HG03457 (cell line): Measurements from ENCODE around the gene C1orf226.
"Not testable (repeated sequence)": the region's sequence is repeated elsewhere in the genome, so short reads cannot be mapped to it uniquely, and the experiment has no call there.

Experiments used
- ATAC-seq: cut with Tn5 transposase; IDR thresholded peaks from one replicate; pipeline ENCODE4 v1.9.1; 2021; ENCODE audit warnings: moderate number of reproducible peaks; ENCODE audit not compliant: unreplicated experiment

Gene C1orf226

GRCh38 chr1:162381383-162381782 is at the start of gene C1orf226:
Gene C1orf226, plus strand, starts transcription at chr1:162381728. Its CDS starts 174 bp downstream, at chr1:162381902.
- no peak for ATAC-seq

- ATAC-seq, result no peak
These were observed 47.5 kb upstream of the C1orf226 start for GRCh38 chr1:162333991-162334390.

GRCh38 chr1:162335126-162335525 is 46.4 kb upstream of the C1orf226 start:
- no peak for ATAC-seq

GRCh38 chr1:162336621-162337285 is 44.8 kb upstream of the C1orf226 start:
- no peak for ATAC-seq

- no peak for ATAC-seq
These were observed 39.0 kb upstream of the C1orf226 start for GRCh38 chr1:162342452-162342983.

- ATAC-seq, result no peak
These were observed 38.1 kb upstream of the C1orf226 start for GRCh38 chr1:162343470-162343869.

- no peak for ATAC-seq
These were observed 34.2 kb upstream of the C1orf226 start for GRCh38 chr1:162347281-162347680.

GRCh38 chr1:162349635-162350330 is 31.7 kb upstream of the C1orf226 start:
- ATAC-seq, result no peak

GRCh38 chr1:162351246-162351842 is 30.2 kb upstream of the C1orf226 start:
- ATAC-seq, result no peak

- not testable (repeated sequence) for ATAC-seq
These were observed 29.7 kb upstream of the C1orf226 start for GRCh38 chr1:162351874-162352273.

- no peak for ATAC-seq
These were observed 28.4 kb upstream of the C1orf226 start for GRCh38 chr1:162353078-162353477.

GRCh38 chr1:162353702-162354101 is 27.8 kb upstream of the C1orf226 start:
- no peak for ATAC-seq

- no peak for ATAC-seq
These were observed 23.8 kb upstream of the C1orf226 start for GRCh38 chr1:162357681-162358266.

GRCh38 chr1:162358928-162359327 is 22.6 kb upstream of the C1orf226 start:
- no peak for ATAC-seq

- no peak for ATAC-seq
These were observed 21.8 kb upstream of the C1orf226 start for GRCh38 chr1:162359523-162360236.

GRCh38 chr1:162360237-162360873 is 21.2 kb upstream of the C1orf226 start:
- ATAC-seq, result no peak

GRCh38 chr1:162360874-162361260 is 20.7 kb upstream of the C1orf226 start:
- no peak for ATAC-seq

GRCh38 chr1:162361349-162361748 is 20.2 kb upstream of the C1orf226 start:
- ATAC-seq, result peak; percentile 33

- no peak for ATAC-seq
These were observed 17.7 kb upstream of the C1orf226 start for GRCh38 chr1:162363823-162364222.

GRCh38 chr1:162364498-162364897 is 17.0 kb upstream of the C1orf226 start:
- no peak for ATAC-seq
